Activated naive CD8-positive, alpha-beta T cell treated with anti-CD3 and anti-CD28 coated beads, Interleukin-2, amount 10 ng/mL, durations not matched to agents 7 days and 5 days (primary cell): Measurements from ENCODE around the gene KCNH2. TPM values are rescaled to one million over a fixed set of nuclear protein-coding genes. Genes with fewer than 3 reads are reported as not detected.
A peak's percentile ranks its signal among the peaks of the same experiment; 100 is the strongest.

Experiments used
- ATAC-seq: fragments of 150-1000 bp; cut with Tn5 transposase; one replicate; pipeline ENCODE4 v1.10.0; 2021; ENCODE audit warnings: low read depth, moderate library complexity
- POLR2A ChIA-PET: fragments of 350-600 bp; sonication (Branson Sonifier 250); formaldehyde crosslinking; loops from one replicate; lab custom pipeline; 2021; ENCODE audit warnings: antibody characterized with exemption; lab: Charles Lee
- DNase-seq: peaks from one replicate; pipeline ENCODE4 v3.0.0; 2021
- H3K27ac Mint-ChIP-seq: one replicate; pipeline ENCODE4 v1.8.0; 2022; ENCODE audit warnings: mild to moderate bottlenecking, mixed read lengths
- H3K27me3 Mint-ChIP-seq: one replicate; pipeline ENCODE4 v1.8.0; 2022; ENCODE audit warnings: mild to moderate bottlenecking, moderate library complexity, mixed read lengths
- H3K36me3 Mint-ChIP-seq: one replicate; pipeline ENCODE4 v1.8.0; 2021; ENCODE audit warnings: mild to moderate bottlenecking, mixed read lengths
- H3K4me1 Mint-ChIP-seq: one replicate; pipeline ENCODE4 v1.8.0; 2021; ENCODE audit warnings: mixed read lengths
- H3K4me3 Mint-ChIP-seq: one replicate; pipeline ENCODE4 v1.8.0; 2022; ENCODE audit warnings: mild to moderate bottlenecking, moderate library complexity, mixed read lengths
- H3K9me3 Mint-ChIP-seq: one replicate; pipeline ENCODE4 v1.8.0; 2021; ENCODE audit warnings: mixed read lengths
- total RNA-seq, 2 experiments: library from RNA; stranded (reverse); gene quantifications; one replicate each; pipeline ENCODE4 v1.2.3, GENCODE V29; 2021

Gene KCNH2
- total RNA-seq, 2 experiments from 2014 or later = 0.50 to 0.54 TPM

DNA sequence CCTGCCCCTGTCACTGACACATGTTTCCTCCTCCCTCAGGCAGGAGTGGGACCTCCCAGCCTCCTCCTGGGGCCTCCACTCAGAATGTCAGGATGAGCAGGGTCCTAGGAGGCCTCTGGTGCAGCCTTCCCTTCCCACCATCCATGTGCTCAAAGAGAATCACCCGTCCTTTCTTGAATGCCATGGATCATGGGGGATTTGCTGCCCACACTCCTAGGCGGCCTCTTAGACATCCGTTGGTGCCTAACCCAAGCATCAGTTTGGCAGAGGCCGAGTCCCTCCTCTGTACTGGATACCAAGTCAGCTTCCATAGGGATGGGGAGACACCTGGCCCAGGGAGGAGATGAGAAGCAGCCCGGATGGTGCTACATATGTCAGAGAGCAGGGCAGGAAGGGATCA, 19.7 kb upstream of the KCNH2 start:
- Mint-ChIP-seq H3K27ac (no peak overlapping the region), H3K36me3 (no peaks in the 10 kb centered on the region), H3K27me3 (no peaks in the 10 kb centered on the region), H3K4me1 (peaks cover 14% of the 10 kb centered on the region), H3K4me3 (no peak overlapping the region), H3K9me3 (no peaks in the 10 kb centered on the region)
- ATAC-seq = no peak
- POLR2A ChIA-PET = interaction anchor here (0.8 to 1.1 kb wide), 2 partner anchors 16 to 19 kb away, joined by 3 read pairs; no protein-coding TSS in a partner anchor
- no peak for DNase-seq

DNA sequence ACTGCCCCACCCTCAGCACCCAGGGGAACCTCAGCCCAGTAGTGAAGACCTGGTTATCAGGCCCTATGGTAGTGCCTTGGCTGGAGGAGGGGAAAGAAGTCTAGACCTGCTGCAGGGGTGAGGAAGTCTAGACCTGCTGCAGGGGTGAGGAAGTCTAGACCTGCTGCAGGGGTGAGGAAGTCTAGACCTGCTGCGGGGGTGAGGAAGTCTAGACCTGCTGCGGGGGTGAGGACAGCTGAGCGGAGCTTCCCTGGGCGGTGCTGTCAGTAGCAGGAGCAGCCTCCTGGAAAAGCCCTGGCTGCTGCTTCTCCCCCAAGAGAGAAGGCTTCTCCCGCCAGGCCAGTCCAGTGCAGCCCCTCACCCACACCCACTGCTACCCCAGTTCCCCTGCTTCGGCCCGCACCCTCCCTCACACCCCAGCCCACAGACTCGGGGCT, 19.0 kb upstream of the KCNH2 start:
- H3K36me3 Mint-ChIP-seq = peaks cover 1% of the 10 kb centered on the region
- H3K4me3 Mint-ChIP-seq = no peak overlapping the region
- DNase-seq (no peak), ATAC-seq (no peak)
- POLR2A ChIA-PET = interaction anchor here (0.6 to 1.1 kb wide), 3 partner anchors 17 to 26 kb away, joined by 3 to 4 read pairs (median 3); no protein-coding TSS in a partner anchor
- no peak overlapping the region for H3K27ac Mint-ChIP-seq
- peaks cover 15% of the 10 kb centered on the region for H3K4me1 Mint-ChIP-seq
- no peaks in the 10 kb centered on the region for H3K27me3 Mint-ChIP-seq
- no peaks in the 10 kb centered on the region for H3K9me3 Mint-ChIP-seq

DNA sequence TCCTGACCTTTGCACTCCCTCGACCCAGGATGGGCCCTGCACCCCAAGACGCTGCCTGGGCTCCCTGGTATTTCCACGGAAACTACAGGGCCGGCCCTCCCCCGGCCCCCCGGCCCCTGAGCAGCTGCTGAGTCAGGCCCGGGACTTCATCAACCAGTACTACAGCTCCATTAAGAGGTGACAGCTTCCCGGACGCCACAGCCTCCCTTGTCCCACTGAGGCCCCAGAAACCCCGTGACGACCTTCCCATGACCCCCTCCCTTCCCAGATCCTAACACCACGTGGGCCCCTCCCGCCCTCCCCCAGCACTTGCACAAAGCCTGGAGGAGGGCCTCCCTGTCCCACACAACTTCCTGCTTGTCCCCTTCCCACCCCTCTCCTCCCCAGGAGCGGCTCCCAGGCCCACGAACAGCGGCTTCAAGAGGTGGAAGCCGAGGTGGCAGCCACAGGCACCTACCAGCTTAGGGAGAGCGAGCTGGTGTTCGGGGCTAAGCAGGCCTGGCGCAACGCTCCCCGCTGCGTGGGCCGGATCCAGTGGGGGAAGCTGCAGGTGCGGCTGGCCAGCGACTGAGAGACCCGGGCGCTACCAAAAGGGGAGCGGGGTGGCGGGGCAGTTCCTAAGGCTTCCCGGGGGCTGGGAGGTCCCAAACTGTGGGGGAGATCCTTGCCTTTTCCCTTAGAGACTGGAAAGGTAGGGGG, 18.4 kb upstream of the KCNH2 start:
- no peaks in the 10 kb centered on the region for H3K27me3 Mint-ChIP-seq
- H3K4me3 Mint-ChIP-seq = peak overlapping the region; percentile 28
- no peak overlapping the region for H3K27ac Mint-ChIP-seq
- DNase-seq (no peak), ATAC-seq (no peak)
- H3K9me3 Mint-ChIP-seq = no peaks in the 10 kb centered on the region
- POLR2A ChIA-PET = interaction anchor here (0.6 to 1.1 kb wide), 2 partner anchors 17 to 25 kb away, joined by 3 to 4 read pairs; no protein-coding TSS in a partner anchor
- peaks cover 15% of the 10 kb centered on the region for H3K4me1 Mint-ChIP-seq
- peaks cover 1% of the 10 kb centered on the region for H3K36me3 Mint-ChIP-seq

DNA sequence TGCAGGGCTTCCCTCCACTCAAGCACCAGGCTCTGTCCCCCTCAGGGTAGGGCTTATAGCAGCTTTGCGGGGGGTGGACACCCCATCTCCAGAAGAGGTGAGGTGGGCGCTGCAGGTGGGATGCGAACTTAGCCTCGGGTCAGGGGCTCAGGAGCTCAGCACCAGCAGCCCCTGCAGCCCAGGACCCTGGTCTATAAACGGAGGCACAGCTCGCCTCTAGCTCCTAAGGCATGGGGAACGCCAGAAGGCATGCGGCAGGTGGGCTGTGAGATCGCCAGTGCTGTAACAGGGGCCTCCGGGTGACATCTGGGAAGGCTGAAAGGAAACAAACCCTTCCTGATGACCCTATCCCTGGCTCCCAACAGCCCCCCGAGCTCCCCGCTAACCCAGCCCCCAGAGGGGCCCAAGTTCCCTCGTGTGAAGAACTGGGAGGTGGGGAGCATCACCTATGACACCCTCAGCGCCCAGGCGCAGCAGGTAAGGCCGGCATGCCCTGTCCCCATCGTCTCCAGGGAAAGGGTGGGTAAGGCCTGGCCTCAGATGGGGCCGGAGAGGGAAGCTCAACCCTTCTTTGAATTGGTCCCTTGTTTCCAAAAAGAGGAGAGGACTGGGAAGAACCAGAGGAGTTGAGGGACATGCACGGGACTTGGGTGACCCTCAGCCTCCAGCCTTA, 16.9 kb upstream of the KCNH2 start:
- ATAC-seq = no peak
- Mint-ChIP-seq H3K4me3 (peak overlapping the region; percentile 57), H3K4me1 (peaks cover 13% of the 10 kb centered on the region)

DNA sequence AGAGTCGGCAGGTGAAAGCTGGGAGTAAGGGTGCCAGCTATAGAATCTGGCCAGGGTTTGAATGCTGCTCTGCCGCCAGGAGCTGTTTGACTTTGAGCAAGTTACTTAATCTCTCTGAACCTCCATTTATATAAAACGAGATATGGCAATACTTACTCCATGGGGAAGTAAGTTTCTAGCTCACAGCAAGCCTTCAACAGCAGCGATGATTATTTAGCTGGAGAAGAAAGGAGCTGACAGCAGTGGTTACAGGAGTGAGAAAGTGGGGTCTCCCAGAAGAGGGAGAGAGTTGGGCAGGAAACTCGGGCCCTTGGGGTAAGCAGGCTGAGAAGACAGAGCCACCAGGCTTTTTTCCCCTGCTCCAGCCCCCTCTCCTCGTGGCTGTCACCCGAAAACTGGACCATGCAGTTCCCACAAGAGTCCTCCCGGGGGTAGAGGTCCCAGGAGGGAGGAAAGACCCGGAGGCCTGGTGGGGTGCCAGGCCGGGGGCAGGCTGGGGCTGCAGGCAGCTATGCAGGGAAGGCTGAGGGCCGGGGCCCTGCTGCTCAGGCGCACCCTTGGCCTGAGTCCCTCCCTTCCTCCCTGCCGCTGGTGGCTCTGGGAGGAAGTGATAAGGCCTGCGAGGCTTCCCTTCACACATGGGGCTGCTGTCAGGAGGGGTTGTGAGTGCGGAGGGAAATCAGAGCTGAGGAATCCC, 16.2 kb upstream of the KCNH2 start:
- peak overlapping the region; percentile 60 for H3K27ac Mint-ChIP-seq
- H3K9me3 Mint-ChIP-seq = peaks cover 13% of the 10 kb centered on the region
- peaks cover 13% of the 10 kb centered on the region for H3K4me1 Mint-ChIP-seq
- H3K36me3 Mint-ChIP-seq = peaks cover 1% of the 10 kb centered on the region
- peak overlapping the region; percentile 57 for H3K4me3 Mint-ChIP-seq
- ATAC-seq (peak; percentile 88), DNase-seq (no peak)
- H3K27me3 Mint-ChIP-seq = peaks cover 5% of the 10 kb centered on the region
- POLR2A ChIA-PET = interaction anchor here (0.7 to 4.2 kb wide), 8 partner anchors 12 to 233 kb away, joined by 3 to 30 read pairs (median 3); partner anchors contain the start of gene ABCF2

More for the DNA sequence above, 16.9 kb upstream of the KCNH2 start:
- DNase-seq = no peak
- H3K9me3 Mint-ChIP-seq = peaks cover 9% of the 10 kb centered on the region
- peak overlapping the region; percentile 58 for H3K27ac Mint-ChIP-seq
- peaks cover 1% of the 10 kb centered on the region for H3K36me3 Mint-ChIP-seq
- H3K27me3 Mint-ChIP-seq = peaks cover 2% of the 10 kb centered on the region
- POLR2A ChIA-PET = interaction anchor here (0.7 to 4.2 kb wide), 6 partner anchors 12 to 232 kb away, joined by 3 to 30 read pairs (median 3); partner anchors contain the start of gene ABCF2

DNA sequence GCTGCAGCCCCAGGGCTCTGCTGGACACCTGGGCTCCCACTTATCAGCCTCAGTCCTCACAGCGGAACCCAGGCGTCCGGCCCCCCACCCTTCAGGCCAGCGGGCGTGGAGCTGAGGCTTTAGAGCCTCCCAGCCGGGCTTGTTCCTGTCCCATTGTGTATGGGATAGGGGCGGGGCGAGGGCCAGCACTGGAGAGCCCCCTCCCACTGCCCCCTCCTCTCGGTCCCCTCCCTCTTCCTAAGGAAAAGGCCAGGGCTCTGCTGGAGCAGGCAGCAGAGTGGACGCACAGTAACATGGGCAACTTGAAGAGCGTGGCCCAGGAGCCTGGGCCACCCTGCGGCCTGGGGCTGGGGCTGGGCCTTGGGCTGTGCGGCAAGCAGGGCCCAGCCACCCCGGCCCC, 15.4 kb upstream of the KCNH2 start:
- Mint-ChIP-seq H3K27ac (no peak overlapping the region), H3K9me3 (peaks cover 13% of the 10 kb centered on the region), H3K4me3 (no peak overlapping the region), H3K4me1 (peaks cover 15% of the 10 kb centered on the region), H3K36me3 (peaks cover 1% of the 10 kb centered on the region), H3K27me3 (peaks cover 5% of the 10 kb centered on the region)
- POLR2A ChIA-PET = interaction anchor here (0.7 to 4.2 kb wide), 3 partner anchors 13 to 28 kb away, joined by 3 to 30 read pairs (median 3); no protein-coding TSS in a partner anchor
- ATAC-seq = no peak
- DNase-seq = no peak

DNA sequence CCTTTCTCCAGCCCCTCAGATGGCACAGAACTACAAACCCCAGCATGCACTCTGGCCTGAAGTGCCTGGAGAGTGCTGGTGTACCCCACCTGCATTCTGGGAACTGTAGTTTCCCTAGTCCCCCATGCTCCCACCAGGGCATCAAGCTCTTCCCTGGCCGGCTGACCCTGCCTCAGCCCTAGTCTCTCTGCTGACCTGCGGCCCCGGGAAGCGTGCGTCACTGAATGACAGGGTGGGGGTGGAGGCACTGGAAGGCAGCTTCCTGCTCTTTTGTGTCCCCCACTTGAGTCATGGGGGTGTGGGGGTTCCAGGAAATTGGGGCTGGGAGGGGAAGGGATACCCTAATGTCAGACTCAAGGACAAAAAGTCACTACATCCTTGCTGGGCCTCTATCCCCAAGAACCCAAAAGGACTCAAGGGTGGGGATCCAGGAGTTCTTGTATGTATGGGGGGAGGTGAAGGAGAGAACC, 14.7 kb upstream of the KCNH2 start:
- DNase-seq (no peak), ATAC-seq (peak; percentile 26)
- H3K4me3 Mint-ChIP-seq = no peak overlapping the region
- peaks cover 20% of the 10 kb centered on the region for H3K4me1 Mint-ChIP-seq
- H3K9me3 Mint-ChIP-seq = peaks cover 13% of the 10 kb centered on the region
- peaks cover 1% of the 10 kb centered on the region for H3K36me3 Mint-ChIP-seq
- POLR2A ChIA-PET = interaction anchor here (4.2 kb wide), 1 partner anchor 14 kb away, joined by 30 read pairs; no protein-coding TSS in a partner anchor
- H3K27ac Mint-ChIP-seq = peak overlapping the region; percentile 31
- peaks cover 9% of the 10 kb centered on the region for H3K27me3 Mint-ChIP-seq

DNA sequence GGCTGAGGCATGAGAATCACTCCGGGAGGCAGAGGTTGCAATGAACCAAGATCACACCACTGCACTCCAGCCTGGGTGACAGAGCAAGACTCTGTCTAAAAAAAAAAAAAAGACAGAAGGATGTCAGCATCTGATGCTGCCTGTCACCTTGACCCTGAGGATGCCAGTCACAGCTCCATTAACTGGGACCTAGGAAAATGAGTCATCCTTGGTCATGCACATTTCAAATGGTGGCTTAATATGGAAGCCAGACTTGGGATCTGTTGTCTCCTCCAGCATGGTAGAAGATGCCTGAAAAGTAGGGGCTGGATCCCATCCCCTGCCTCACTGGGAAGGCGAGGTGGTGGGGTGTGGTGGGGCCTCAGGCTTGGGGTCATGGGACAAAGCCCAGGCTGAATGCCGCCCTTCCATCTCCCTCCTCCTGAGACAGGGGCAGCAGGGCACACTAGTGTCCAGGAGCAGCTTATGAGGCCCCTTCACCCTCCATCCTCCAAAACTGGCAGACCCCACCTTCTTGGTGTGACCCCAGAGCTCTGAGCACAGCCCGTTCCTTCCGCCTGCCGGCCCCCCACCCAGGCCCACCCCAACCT, 14.0 kb upstream of the KCNH2 start:
- Mint-ChIP-seq H3K4me1 (peaks cover 17% of the 10 kb centered on the region), H3K27ac (no peak overlapping the region), H3K27me3 (peaks cover 15% of the 10 kb centered on the region), H3K4me3 (no peak overlapping the region), H3K36me3 (peaks cover 1% of the 10 kb centered on the region), H3K9me3 (peaks cover 13% of the 10 kb centered on the region)
- ATAC-seq (no peak), DNase-seq (no peak)
- POLR2A ChIA-PET = interaction anchor here (0.7 to 4.2 kb wide), 2 partner anchors 15 to 48 kb away, joined by 3 to 30 read pairs; no protein-coding TSS in a partner anchor

DNA sequence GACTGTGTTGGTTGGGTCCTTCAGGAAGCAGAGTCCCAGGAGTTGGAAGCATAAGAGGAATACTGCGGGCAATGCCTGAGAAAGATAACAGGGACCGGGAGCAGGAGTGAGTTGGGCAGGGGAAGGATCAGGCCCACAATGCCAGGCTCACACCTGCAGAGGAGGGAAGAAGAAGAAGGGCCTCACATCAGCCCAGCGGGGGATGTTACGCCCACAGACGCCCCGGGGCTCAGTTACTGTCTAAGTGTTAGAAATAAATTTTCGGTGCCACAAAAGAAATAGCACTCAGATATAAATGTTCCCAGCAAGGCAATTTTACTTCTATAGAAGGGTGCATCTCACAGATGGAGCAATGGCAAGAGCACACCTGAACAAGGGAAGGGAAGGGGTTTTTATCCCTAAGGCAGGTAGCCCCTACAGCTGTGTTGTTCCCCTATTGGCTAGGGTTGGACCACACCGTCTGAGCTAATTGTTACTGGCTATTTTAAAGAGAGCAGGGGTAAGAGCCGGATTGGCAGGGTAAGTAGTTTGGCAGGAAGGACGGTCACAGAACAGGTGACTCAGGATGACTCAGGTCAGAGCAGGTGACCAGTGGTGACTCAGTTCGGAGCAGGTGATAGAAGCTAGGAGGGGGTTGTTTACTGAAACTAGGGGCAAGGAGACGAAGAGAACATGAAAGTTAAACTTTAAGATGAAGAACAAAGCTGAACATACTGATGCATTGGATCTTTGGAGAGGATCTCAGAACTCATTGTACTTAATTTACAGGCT, 12.5 kb upstream of the KCNH2 start, which contains the start of gene NOS3:
Gene NOS3, plus strand, starts transcription at position 602 of the 771 bp plus-strand sequence. CDS start 2,787 bp downstream, outside the sequence.
- Mint-ChIP-seq H3K36me3 (peaks cover 1% of the 10 kb centered on the region), H3K27ac (peak within 1 kb of the TSS; percentile 2)

DNA sequence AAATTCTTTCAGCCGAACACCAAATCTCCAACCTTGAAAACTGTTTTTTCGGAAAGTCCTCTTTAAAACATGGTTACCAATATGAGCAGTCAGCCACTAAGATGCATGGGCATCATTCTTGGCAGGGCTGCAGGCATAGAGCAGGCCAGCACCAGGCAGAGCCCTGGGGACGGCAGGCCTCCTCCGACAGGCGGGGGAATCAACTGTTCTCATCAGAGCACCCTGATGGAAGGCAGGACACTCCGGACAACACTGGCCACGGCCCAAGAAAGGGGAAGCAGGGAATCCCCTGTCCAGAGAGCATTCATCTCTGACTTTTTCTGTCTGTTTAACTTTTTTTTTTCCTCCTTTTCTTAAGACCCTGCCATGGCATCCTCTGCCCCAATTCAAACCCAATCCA, 11.3 kb upstream of the KCNH2 start:
- Mint-ChIP-seq H3K27me3 (peaks cover 27% of the 10 kb centered on the region), H3K36me3 (peaks cover 1% of the 10 kb centered on the region), H3K9me3 (peaks cover 13% of the 10 kb centered on the region), H3K27ac (no peak overlapping the region), H3K4me3 (no peak overlapping the region), H3K4me1 (peaks cover 18% of the 10 kb centered on the region)
- POLR2A ChIA-PET = interaction anchor here (1.1 kb wide), 1 partner anchor 28 kb away, joined by 5 read pairs; no protein-coding TSS in a partner anchor
- DNase-seq (no peak), ATAC-seq (no peak)

More for the DNA sequence above, 12.5 kb upstream of the KCNH2 start, which contains the start of gene NOS3:
- Mint-ChIP-seq H3K27me3 (peaks cover 26% of the 10 kb centered on the region), H3K4me3 (no peak within 1 kb of the TSS), H3K9me3 (peaks cover 13% of the 10 kb centered on the region), H3K4me1 (peaks cover 21% of the 10 kb centered on the region)
- POLR2A ChIA-PET = interaction anchor here (0.9 kb wide), 1 partner anchor 17 kb away, joined by 3 read pairs; no protein-coding TSS in a partner anchor
- DNase-seq = no peak
- no peak for ATAC-seq

DNA sequence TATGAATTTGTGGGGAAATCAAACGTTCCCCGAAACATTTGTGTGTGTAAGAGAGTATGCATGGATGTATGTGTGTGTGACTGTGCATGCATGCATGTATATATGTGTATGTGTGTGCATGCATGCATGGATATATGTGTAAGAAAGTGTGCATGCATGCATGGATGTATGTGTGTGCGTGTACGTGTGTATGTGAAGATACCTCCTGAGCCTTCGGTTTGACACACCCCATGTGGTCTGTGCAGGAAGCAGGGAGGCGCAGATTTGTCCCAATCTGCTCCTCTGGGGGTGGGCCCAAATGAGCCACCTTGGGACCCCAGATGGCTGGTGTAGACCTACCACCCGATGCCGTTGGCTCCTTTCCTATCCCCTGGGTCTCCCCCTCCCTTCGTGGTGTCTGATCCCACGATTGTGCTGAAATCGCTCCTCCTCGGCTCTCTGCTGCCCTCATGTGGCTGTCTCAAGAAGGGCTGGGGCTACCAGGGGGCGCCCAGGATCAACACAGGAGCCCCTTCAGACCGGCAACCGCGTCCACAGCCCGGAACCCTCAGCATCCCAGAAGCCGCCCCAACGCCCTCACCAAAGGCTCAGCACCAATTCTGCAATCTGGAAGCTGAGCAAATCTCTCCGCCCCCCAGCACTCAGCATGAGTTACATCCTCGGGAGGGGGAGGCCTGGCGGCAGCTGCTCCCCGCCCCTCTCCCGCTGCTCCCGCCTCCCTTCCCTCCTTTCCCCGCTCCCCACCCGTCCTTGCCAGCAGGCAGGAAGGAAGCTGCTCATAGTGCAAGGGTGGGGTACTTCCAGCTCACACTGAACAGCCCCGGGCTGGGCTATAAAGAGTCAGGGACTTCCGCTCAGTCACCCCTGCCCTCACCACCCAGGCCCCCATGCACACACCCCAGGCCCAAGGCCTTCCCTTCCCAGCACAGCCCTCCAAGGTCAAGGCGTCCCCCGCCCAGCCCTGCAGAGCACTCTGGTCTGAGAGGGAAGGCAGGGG, 10.4 kb upstream of the KCNH2 start:
- H3K27me3 Mint-ChIP-seq = peaks cover 36% of the 10 kb centered on the region
- POLR2A ChIA-PET = interaction anchor here (1.1 kb wide), 1 partner anchor 27 kb away, joined by 5 read pairs; no protein-coding TSS in a partner anchor
- peaks cover 13% of the 10 kb centered on the region for H3K9me3 Mint-ChIP-seq
- H3K4me3 Mint-ChIP-seq = peak overlapping the region; percentile 66
- peak; percentile 72 for ATAC-seq
- peak; percentile 79 for DNase-seq
- H3K36me3 Mint-ChIP-seq = peaks cover 1% of the 10 kb centered on the region
- peaks cover 14% of the 10 kb centered on the region for H3K4me1 Mint-ChIP-seq
- H3K27ac Mint-ChIP-seq = no peak overlapping the region
